NT2/D1 (cell line): ENCODE results near the gene COL10A1.

Source experiments
- SUZ12 ChIP-seq: IDR thresholded peaks from 2 replicates; pipeline ENCODE4 v1.6.1; 2011; ENCODE audit not compliant: insufficient read length, insufficient read depth; ENCODE audit errors: extremely low read depth
- ZNF274 ChIP-seq: IDR thresholded peaks from 2 replicates; pipeline ENCODE4 v1.6.1; 2011; ENCODE audit warnings: mild to moderate bottlenecking, low read depth, low read length

DNA sequence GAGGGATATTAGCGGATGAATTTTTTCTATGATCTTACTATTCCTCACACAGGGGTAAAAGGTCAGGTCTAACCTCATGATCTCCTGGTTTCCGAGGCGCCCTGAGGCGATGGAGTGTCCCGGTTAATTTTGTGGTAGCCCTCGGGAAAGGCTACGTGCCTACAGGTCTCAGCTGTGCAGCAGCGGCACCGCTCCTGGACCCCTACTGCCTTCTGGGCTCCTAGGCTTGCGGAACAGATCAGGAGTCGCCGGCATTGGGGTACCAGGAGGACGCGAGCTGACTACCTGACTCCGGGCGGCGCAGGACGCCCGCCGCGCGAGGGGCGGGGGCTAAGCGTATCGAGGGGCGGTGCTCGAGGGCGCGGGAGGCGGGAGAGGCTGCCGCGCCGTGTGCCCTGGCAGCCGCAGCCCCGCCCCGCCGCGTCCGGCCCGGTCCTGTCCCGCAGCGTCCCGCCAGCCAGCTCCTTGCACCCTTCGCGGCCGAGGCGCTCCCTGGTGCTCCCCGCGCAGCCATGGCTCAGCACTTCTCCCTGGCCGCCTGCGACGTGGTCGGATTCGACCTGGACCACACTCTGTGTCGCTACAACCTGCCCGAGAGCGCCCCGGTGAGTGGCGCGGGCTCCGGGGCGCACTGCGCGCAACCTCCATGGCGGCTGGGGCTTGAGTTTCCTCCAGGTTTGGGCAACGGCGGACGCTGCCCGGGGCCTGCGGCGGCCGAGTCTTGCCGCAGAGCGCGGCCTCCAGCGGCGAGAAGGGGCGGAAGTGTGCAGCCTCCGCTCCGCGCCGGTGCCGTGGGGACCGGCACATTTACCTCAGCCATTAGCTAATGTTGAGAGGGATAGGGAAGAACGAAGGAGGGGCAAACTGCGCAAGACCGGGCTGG lies 25.3 kb downstream of the COL10A1 start, which contains the start of gene NT5DC1:
- TF ChIP-seq ZNF274, result no peak
- TF ChIP-seq SUZ12, result no peak
